K562 (cell line): Measurements from ENCODE around the gene UTP25. TPM values are rescaled to one million over a fixed set of nuclear protein-coding genes. Genes with fewer than 3 reads are reported as not detected.

Experiments
- ARID1B ChIP-seq: fragments of 450-650 bp; IDR thresholded peaks from 2 replicates; pipeline ENCODE4 v1.6.1; 2016; ENCODE audit warnings: antibody characterized with exemption, mild to moderate bottlenecking, inconsistent platforms
- CHD1 ChIP-seq: fragments of 200-600 bp; sonication (generic); IDR thresholded peaks from one replicate; pipeline ENCODE4 v1.6.1; 2012; ENCODE audit warnings: mild to moderate bottlenecking, moderate library complexity, low read length, inconsistent platforms
- ETV6 ChIP-seq, 3 experiments: fragments of 150-350 bp in 1 of 3; sonication (generic) in 1 of 3; formaldehyde crosslinking in 1 of 3; IDR thresholded peaks; 2 replicates each; pipeline versions ENCODE4 v1.6.1 to v1.8.0; 2014 to 2022; ENCODE audit warnings: borderline replicate concordance in 2 of 3, low read depth in 2 of 3, antibody characterized with exemption in 1 of 3, low read length in 1 of 3, mild to moderate bottlenecking in 1 of 3, missing genetic modification reagents in 1 of 3
- EWSR1 ChIP-seq: fragments of 450-650 bp; IDR thresholded peaks from 2 replicates; pipeline ENCODE4 v1.6.1; 2018; ENCODE audit warnings: borderline replicate concordance, mild to moderate bottlenecking, low read depth, moderate library complexity; ENCODE audit not compliant: partially characterized antibody
- FOXA3 ChIP-seq, 2 experiments: fragments of 450-650 bp in 1 of 2; sonication (generic) in 1 of 2; formaldehyde crosslinking; IDR thresholded peaks in 1 of 2; conservative IDR thresholded peaks in 1 of 2; 2 replicates each; pipeline versions ENCODE4 v1.4.0 to v1.8.0; 2020 to 2022; ENCODE audit warnings: mild to moderate bottlenecking in 2 of 2, missing genetic modification reagents in 1 of 2
- HDGF ChIP-seq: fragments of 450-650 bp; IDR thresholded peaks from 2 replicates; pipeline ENCODE4 v1.6.1; 2016
- IFI16 ChIP-seq: fragments of 250-450 bp; sonication (Bioruptor Pico); IDR thresholded peaks from 2 replicates; pipeline ENCODE4 v2.1.2; 2022; ENCODE audit warnings: mild to moderate bottlenecking, inconsistent platforms
- JUN ChIP-seq, 2 experiments: sonication (generic) in 1 of 2; formaldehyde crosslinking in 1 of 2; IDR thresholded peaks; 2 replicates each; pipeline versions ENCODE4 v1.6.1 to v1.8.0; 2012 to 2022; ENCODE audit warnings: borderline replicate concordance in 2 of 2, mild to moderate bottlenecking in 2 of 2, improper control_type of control experiment in 1 of 2, low read depth in 1 of 2, low read length in 1 of 2, missing genetic modification reagents in 1 of 2
- KAT8 ChIP-seq: fragments of 450-650 bp; IDR thresholded peaks from 2 replicates; pipeline ENCODE4 v1.6.1; 2016; ENCODE audit warnings: low read depth, mild to moderate bottlenecking
- KHSRP ChIP-seq: fragments of 450-650 bp; IDR thresholded peaks from 2 replicates; pipeline ENCODE4 v1.6.1; 2017
- MTA2 ChIP-seq: fragments of 450-650 bp; IDR thresholded peaks from 2 replicates; pipeline ENCODE4 v1.6.1; 2016; ENCODE audit warnings: low read depth
- MTA3 ChIP-seq: fragments of 450-650 bp; formaldehyde crosslinking; IDR thresholded peaks from 2 replicates; pipeline ENCODE4 v1.6.1; 2017; ENCODE audit warnings: mild to moderate bottlenecking, borderline replicate concordance
- NBN ChIP-seq: fragments of 450-650 bp; IDR thresholded peaks from 2 replicates; pipeline ENCODE4 v1.6.1; 2016; ENCODE audit warnings: low read depth, mild to moderate bottlenecking
- NR4A1 ChIP-seq, 2 experiments: fragments of 250-450 bp in 1 of 2; fragments of 450-650 bp in 1 of 2; sonication (Bioruptor Pico) in 1 of 2; IDR thresholded peaks; 2 replicates each; pipeline versions ENCODE4 v1.4.0 to v1.6.1; 2016 to 2020; ENCODE audit warnings: mild to moderate bottlenecking in 2 of 2, missing compliant biosample characterization in 1 of 2, missing genetic modification characterization in 1 of 2, moderate library complexity in 1 of 2
- POLR2A ChIP-seq: fragments of 450-650 bp; conservative IDR thresholded peaks from 2 replicates; pipeline ENCODE4 v1.6.1; 2016
- POLR2G ChIP-seq: fragments of 200-400 bp; formaldehyde crosslinking; IDR thresholded peaks from 2 replicates; pipeline ENCODE4 v1.6.1; 2017; ENCODE audit warnings: low read depth, mild to moderate bottlenecking, antibody characterized with exemption, low read length, moderate library complexity
- RBM17 ChIP-seq: fragments of 200-400 bp; formaldehyde crosslinking; IDR thresholded peaks from 2 replicates; pipeline ENCODE4 v1.6.1; 2017; ENCODE audit warnings: low read depth, mild to moderate bottlenecking, low read length, borderline replicate concordance
- TCF7 ChIP-seq: sonication (generic); IDR thresholded peaks from 2 replicates; pipeline ENCODE4 v1.6.1; 2016; ENCODE audit warnings: antibody characterized with exemption, borderline replicate concordance
- TEAD2 ChIP-seq: fragments of 450-650 bp; IDR thresholded peaks from 2 replicates; pipeline ENCODE4 v1.6.1; 2016; ENCODE audit warnings: missing genetic modification characterization, control low read depth, missing compliant biosample characterization
- XRCC5 ChIP-seq: fragments of 200-400 bp; formaldehyde crosslinking; IDR thresholded peaks from 2 replicates; pipeline ENCODE4 v1.6.1; 2017; ENCODE audit warnings: low read depth, mild to moderate bottlenecking, low read length
- ZBED1 ChIP-seq: IDR thresholded peaks from 2 replicates; pipeline ENCODE4 v1.6.1; 2014
- ZNF143 ChIP-seq: sonication (generic); formaldehyde crosslinking; IDR thresholded peaks from 2 replicates; pipeline ENCODE4 v1.9.0; 2022; ENCODE audit warnings: mild to moderate bottlenecking, missing genetic modification reagents
- ZNF239 ChIP-seq: fragments of 250-450 bp; sonication (Bioruptor Pico); IDR thresholded peaks from 2 replicates; pipeline ENCODE4 v1.4.0; 2020; ENCODE audit warnings: mild to moderate bottlenecking
- ZNF3 ChIP-seq: fragments of 250-450 bp; sonication (Bioruptor Pico); IDR thresholded peaks from 2 replicates; pipeline ENCODE4 v1.5.0; 2021; ENCODE audit warnings: mild to moderate bottlenecking, moderate library complexity
- ZNF507 ChIP-seq: conservative IDR thresholded peaks from 2 replicates; pipeline ENCODE4 v1.6.1; 2017; ENCODE audit warnings: missing genetic modification characterization, missing compliant biosample characterization
- ZNF668 ChIP-seq: fragments of 250-450 bp; sonication (Bioruptor Pico); IDR thresholded peaks from 2 replicates; pipeline ENCODE4 v1.8.0; 2022; ENCODE audit warnings: mild to moderate bottlenecking, inconsistent platforms
- polyA plus RNA-seq, 8 experiments: library from polyadenylated mRNA; depleted of rRNA in 4 of 8; stranded (reverse) in 5 of 8; unstranded in 3 of 8; fragments of >200 nt; fragmentation: Nextera tagmentation in 2 of 8; fragmentation: Illumina TruSeq in 1 of 8; extraction: Ambion mirVana in 2 of 8; extraction: Trizol in 1 of 8; gene quantifications; 2 replicates each; pipeline versions ENCODE4 v1.2.1 to v1.2.3, GENCODE V29; 2011 to 2014; ENCODE audit warnings: inconsistent platforms in 1 of 8, missing spikeins in 1 of 8
- total RNA-seq, 7 experiments: library from RNA; depleted of rRNA in 6 of 7; stranded (reverse); fragments of >200 nt in 6 of 7; fragmentation: Illumina TruSeq in 2 of 7; extraction: Trizol in 2 of 7; gene quantifications; 2 replicates each; pipeline versions ENCODE4 v1.2.1 to v1.2.3, GENCODE V29; 2011 to 2021; ENCODE audit warnings: low replicate concordance in 1 of 7
- TF ChIP-seq, protein P1 (sequence below): fragments of 450-650 bp; IDR thresholded peaks from 2 replicates; pipeline ENCODE4 v1.6.1; 2018; ENCODE audit warnings: mild to moderate bottlenecking, low read depth; ENCODE audit not compliant: partially characterized antibody
- TF ChIP-seq, protein P2 (sequence below): IDR thresholded peaks from 2 replicates; pipeline ENCODE4 v1.6.1; 2014; ENCODE audit warnings: antibody characterized with exemption

The UTP25 gene
- total and polyA plus RNA-seq, 9 of the 15 experiments (the other 6 are each of a cell fraction or from before 2014, with no cell fraction given), result 5.7 to 17.6 (median 12.0) TPM

GRCh38 chr1:209825591-209826434, 2.0 kb upstream of the UTP25 start (continued):
- no peak for TF ChIP-seq ETV6 (IDR thresholded peaks at IDR 0.05; ENCODE audit: borderline replicate concordance in 1 of 2, low read depth in 2 of 2, low read length in 1 of 2)
- TF ChIP-seq ETV6 (CRISPR knock-in tag; IDR thresholded peaks at IDR 0.05; ENCODE audit: borderline replicate concordance), result no peak
- no peak for TF ChIP-seq TEAD2 (tag)
- no peak for TF ChIP-seq CHD1
- TF ChIP-seq MTA2, result no peak
- no peak for TF ChIP-seq KAT8
- no peak for TF ChIP-seq NBN
- TF ChIP-seq ZNF668 (CRISPR knock-in tag), result no peak
- TF ChIP-seq JUN (IDR thresholded peaks at IDR 0.05; ENCODE audit: borderline replicate concordance, low read depth, low read length), result peak; percentile 49; the same call in 1 of the 2 replicates
- no peak for TF ChIP-seq JUN (CRISPR knock-in tag; IDR thresholded peaks at IDR 0.05; ENCODE audit: borderline replicate concordance)
- no peak for TF ChIP-seq ZNF3 (CRISPR knock-in tag)
- no peak for TF ChIP-seq EWSR1
- no peak for TF ChIP-seq RBM17
- TF ChIP-seq, protein P1, sequence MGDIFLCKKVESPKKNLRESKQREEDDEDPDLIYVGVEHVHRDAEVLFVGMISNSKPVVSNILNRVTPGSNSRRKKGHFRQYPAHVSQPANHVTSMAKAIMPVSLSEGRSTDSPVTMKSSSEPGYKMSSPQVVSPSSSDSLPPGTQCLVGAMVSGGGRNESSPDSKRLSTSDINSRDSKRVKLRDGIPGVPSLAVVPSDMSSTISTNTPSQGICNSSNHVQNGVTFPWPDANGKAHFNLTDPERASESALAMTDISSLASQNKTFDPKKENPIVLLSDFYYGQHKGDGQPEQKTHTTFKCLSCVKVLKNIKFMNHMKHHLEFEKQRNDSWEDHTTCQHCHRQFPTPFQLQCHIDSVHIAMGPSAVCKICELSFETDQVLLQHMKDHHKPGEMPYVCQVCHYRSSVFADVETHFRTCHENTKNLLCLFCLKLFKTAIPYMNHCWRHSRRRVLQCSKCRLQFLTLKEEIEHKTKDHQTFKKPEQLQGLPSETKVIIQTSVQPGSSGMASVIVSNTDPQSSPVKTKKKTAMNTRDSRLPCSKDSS, result no peak
- peak; percentile 63 to 71; a peak in 3 of 4 replicates for TF ChIP-seq FOXA3 (CRISPR knock-in tag; conservative IDR thresholded peaks at IDR 0.05 in 1 of 2, IDR thresholded peaks at IDR 0.05 in 1 of 2)
- no peak for TF ChIP-seq NR4A1 (CRISPR knock-in tag; IDR thresholded peaks at IDR 0.05)
- no peak for TF ChIP-seq NR4A1 (tag; IDR thresholded peaks at IDR 0.05)
- no peak for TF ChIP-seq ZNF507 (tag)
- no peak for TF ChIP-seq IFI16
- no peak for TF ChIP-seq ZNF143
- TF ChIP-seq, protein P2, sequence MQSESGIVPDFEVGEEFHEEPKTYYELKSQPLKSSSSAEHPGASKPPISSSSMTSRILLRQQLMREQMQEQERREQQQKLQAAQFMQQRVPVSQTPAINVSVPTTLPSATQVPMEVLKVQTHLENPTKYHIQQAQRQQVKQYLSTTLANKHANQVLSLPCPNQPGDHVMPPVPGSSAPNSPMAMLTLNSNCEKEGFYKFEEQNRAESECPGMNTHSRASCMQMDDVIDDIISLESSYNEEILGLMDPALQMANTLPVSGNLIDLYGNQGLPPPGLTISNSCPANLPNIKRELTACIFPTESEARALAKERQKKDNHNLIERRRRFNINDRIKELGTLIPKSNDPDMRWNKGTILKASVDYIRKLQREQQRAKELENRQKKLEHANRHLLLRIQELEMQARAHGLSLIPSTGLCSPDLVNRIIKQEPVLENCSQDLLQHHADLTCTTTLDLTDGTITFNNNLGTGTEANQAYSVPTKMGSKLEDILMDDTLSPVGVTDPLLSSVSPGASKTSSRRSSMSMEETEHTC, result no peak
- no peak for TF ChIP-seq MTA3
- TF ChIP-seq POLR2A, result no peak
- no peak for TF ChIP-seq ZNF239
- no peak for TF ChIP-seq HDGF
- peak; percentile 66 for TF ChIP-seq ARID1B
- no peak for TF ChIP-seq ZBED1
- TF ChIP-seq POLR2G, result no peak
- no peak for TF ChIP-seq XRCC5
- TF ChIP-seq KHSRP, result no peak
- no peak for TF ChIP-seq TCF7
